Naive thymus-derived CD4-positive, alpha-beta T cell (primary cell): ENCODE measurements around the gene ELL3. TPM values are rescaled to one million over a fixed set of nuclear protein-coding genes. Genes with fewer than 3 reads are reported as not detected.
A peak's percentile ranks its signal among the peaks of the same experiment; 100 is the strongest.
"Not testable (repeated sequence)": the region's sequence is repeated elsewhere in the genome, so short reads cannot be mapped to it uniquely, and the experiment has no call there.

Source experiments
- ATAC-seq: fragments of 150-1000 bp; cut with Tn5 transposase; 2 replicates; pipeline ENCODE4 v1.10.0; 2021; ENCODE audit warnings: mild to moderate bottlenecking, moderate library complexity
- CTCF ChIA-PET: fragments of 350-600 bp; sonication (Branson Sonifier 250); formaldehyde crosslinking; loops from one replicate; lab custom pipeline; 2021; ENCODE audit warnings: antibody characterized with exemption; lab: Charles Lee
- POLR2A ChIA-PET: fragments of 350-600 bp; sonication (Branson Sonifier 250); formaldehyde crosslinking; loops from one replicate; lab custom pipeline; 2021; ENCODE audit warnings: antibody characterized with exemption, inconsistent platforms; lab: Charles Lee
- DNase-seq, 9 donors: peaks; one replicate each; pipeline versions ENCODE4 v3.0.0 to v3.0.0-alpha.2; 2020 to 2022; ENCODE audit warnings: mixed read lengths in 1 of 9
- H3K27ac ChIP-seq: one replicate; pipeline ENCODE4 v1.7.0; 2013; ENCODE audit warnings: mild to moderate bottlenecking, low read depth, low read length, moderate library complexity
- H3K27me3 ChIP-seq, 2 donors: one replicate each; pipeline ENCODE4 v1.7.0; 2013; ENCODE audit warnings: low read length in 2 of 2, mild to moderate bottlenecking in 2 of 2, moderate library complexity in 2 of 2; ENCODE audit not compliant: control insufficient read depth in 2 of 2, insufficient read depth in 2 of 2
- H3K36me3 ChIP-seq, 3 experiments: 1 replicate in 2 of 3; 2 replicates in 1 of 3; pipeline ENCODE4 v1.7.0; 2013; ENCODE audit warnings: low read length in 3 of 3, mild to moderate bottlenecking in 3 of 3, moderate library complexity in 1 of 3; ENCODE audit not compliant: insufficient read depth in 3 of 3, control insufficient read depth in 2 of 3
- H3K4me1 ChIP-seq, 2 donors: one replicate each; pipeline ENCODE4 v1.7.0; 2013; ENCODE audit warnings: low read length in 2 of 2, mild to moderate bottlenecking in 2 of 2, moderate library complexity in 1 of 2; ENCODE audit not compliant: control insufficient read depth in 2 of 2, insufficient read depth in 2 of 2
- H3K4me3 ChIP-seq: 2 replicates; pipeline ENCODE4 v1.7.0; 2013; ENCODE audit warnings: mild to moderate bottlenecking, low read length
- H3K9me3 ChIP-seq, 3 experiments: 1 replicate in 2 of 3; 2 replicates in 1 of 3; pipeline ENCODE4 v1.7.0; 2013; ENCODE audit warnings: low read length in 3 of 3; ENCODE audit not compliant: control insufficient read depth in 2 of 3
- H3K27ac Mint-ChIP-seq, 9 donors: one replicate each; pipeline ENCODE4 v1.8.0; 2020 to 2022; ENCODE audit warnings: mixed read lengths in 9 of 9, mild to moderate bottlenecking in 8 of 9, moderate library complexity in 5 of 9, inconsistent platforms in 2 of 9
- H3K27me3 Mint-ChIP-seq, 5 donors: one replicate each; pipeline ENCODE4 v1.8.0; 2021 to 2022; ENCODE audit warnings: mixed read lengths in 5 of 5, mild to moderate bottlenecking in 1 of 5
- H3K36me3 Mint-ChIP-seq, 5 donors: one replicate each; pipeline ENCODE4 v1.8.0; 2020 to 2022; ENCODE audit warnings: mixed read lengths in 5 of 5, mild to moderate bottlenecking in 3 of 5, inconsistent platforms in 1 of 5
- H3K4me1 Mint-ChIP-seq, 7 donors: one replicate each; pipeline ENCODE4 v1.8.0; 2020 to 2022; ENCODE audit warnings: mixed read lengths in 7 of 7, mild to moderate bottlenecking in 3 of 7, inconsistent platforms in 1 of 7
- H3K4me3 Mint-ChIP-seq, 10 donors: one replicate each; pipeline ENCODE4 v1.8.0; 2020 to 2022; ENCODE audit warnings: mild to moderate bottlenecking in 10 of 10, mixed read lengths in 10 of 10, moderate library complexity in 6 of 10, inconsistent platforms in 2 of 10
- H3K9me3 Mint-ChIP-seq, 11 donors: one replicate each; pipeline ENCODE4 v1.8.0; 2020 to 2022; ENCODE audit warnings: mixed read lengths in 11 of 11, mild to moderate bottlenecking in 4 of 11, inconsistent platforms in 1 of 11, moderate library complexity in 1 of 11
- intact Hi-C, 2 donors: fragments of 100-400 bp; cut with micrococcal nuclease; formaldehyde crosslinking; loops; one replicate each; pipeline ENCODE4 v1.15.1; 2023
- polyA plus RNA-seq, 2 donors: library from polyadenylated mRNA; unstranded; fragments of 300-500 nt; fragmentation: Illumina TruSeq; gene quantifications; one replicate each; pipeline ENCODE4 v1.2.3, GENCODE V29; 2021
- total RNA-seq, 6 experiments: library from RNA in 5 of 6; stranded (reverse) in 5 of 6; gene quantifications; 1 replicate in 5 of 6; 2 replicates in 1 of 6; pipeline ENCODE4 v1.2.3 and lab custom pipeline; 2021 to 2026

Gene ELL3
- total and polyA plus RNA-seq, 7 experiments from 2014 or later = 1.8 to 4.9 (median 2.0) TPM

DNA sequence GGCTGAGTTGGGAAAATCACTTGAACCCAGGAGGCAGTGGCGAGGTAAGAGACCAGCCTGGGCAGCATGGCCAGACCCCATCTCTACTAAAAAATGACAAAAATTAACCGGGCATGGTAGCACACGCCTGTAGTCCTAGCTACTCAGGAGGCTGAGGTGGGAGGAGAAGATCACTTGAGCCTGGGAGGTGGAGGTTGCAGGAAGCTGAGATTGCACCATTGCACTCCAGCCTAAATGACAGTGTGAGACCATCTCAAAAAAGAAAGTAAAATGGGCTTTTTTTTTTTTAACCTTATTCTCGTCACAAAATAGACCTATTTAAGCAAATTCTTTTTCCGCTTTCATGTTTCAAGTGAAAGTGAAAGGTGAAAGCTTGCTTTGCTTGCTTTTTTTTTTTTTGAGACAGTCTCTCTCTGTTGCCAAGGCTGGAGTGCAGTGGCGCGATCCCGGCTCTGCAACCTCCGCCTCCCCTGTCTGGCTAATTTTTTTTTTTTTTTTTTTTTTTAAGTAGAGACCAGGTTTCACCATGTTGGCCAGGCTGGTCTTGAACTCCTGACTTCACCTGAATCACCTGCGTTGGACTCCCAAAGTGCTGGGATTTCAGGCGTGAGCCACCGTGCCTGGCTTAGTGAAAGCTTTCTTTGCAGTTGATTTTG, 26.9 kb downstream of the ELL3 start:
- Histone ChIP-seq H3K27me3 (no peaks in the 10 kb centered on the region), H3K36me3 (peaks cover 0 to 29% (median 5%) of the 10 kb centered on the region in 3 experiments), H3K4me3 (peak overlapping the region; percentile 53), H3K9me3 (no peaks in the 10 kb centered on the region), H3K4me1 (peaks cover 30 to 43% of the 10 kb centered on the region in 2 donors), H3K27ac (peak overlapping the region; percentile 75)
- DNase-seq (peak in 8 of 9 donors; percentile 38 to 84 (median 77)), ATAC-seq (peak; percentile 59)
- Mint-ChIP-seq H3K36me3 (peaks cover 0 to 18% (median 3%) of the 10 kb centered on the region in 5 donors), H3K27ac (peak overlapping the region; percentile 77 to 92 (median 90)), H3K4me1 (peaks cover 37 to 66% (median 54%) of the 10 kb centered on the region in 7 donors), H3K9me3 (peaks cover 0 to 3% (median 0%) of the 10 kb centered on the region in 11 donors), H3K27me3 (no peaks in the 10 kb centered on the region), H3K4me3 (peak overlapping the region; percentile 75 to 97 (median 82))
- ChIA-PET POLR2A (interaction anchor here (0.6 to 1.8 kb wide), 9 partner anchors 22 to 1431 kb away, joined by 3 to 10 read pairs (median 6); partner anchors contain the start of genes ELL3 and SERF2), CTCF (interaction anchor here (0.6 kb wide), 1 partner anchor 801 kb away, joined by 8 read pairs; no protein-coding TSS in a partner anchor)
- intact Hi-C loops = loop anchor here (2.0 to 5.0 kb wide), 7 partner anchors 19 to 1478 kb away; partner anchors contain the start of genes ELL3 (in 1 of the 2), GANC (in 1 of the 2), HYPK (in 1 of the 2) and SERF2 (in 1 of the 2)

DNA sequence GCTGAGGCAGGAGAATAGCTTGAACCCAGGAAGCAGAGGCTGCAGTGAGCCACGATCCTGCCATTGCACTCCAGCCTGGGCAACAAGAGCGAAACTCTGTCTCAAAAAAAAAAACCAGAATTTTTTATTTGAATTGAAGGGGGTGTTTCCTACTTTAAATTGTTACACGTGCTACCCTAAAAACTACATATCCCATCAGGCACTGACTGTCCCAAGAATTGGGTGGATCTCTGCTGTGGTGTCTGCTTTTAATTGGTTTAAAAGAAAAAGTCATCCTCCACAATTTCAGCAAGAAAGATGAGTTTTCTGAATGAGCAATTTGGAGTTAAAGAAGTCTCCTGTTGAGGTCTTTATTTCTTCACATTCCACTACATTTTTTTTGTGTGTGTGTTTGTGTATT, 28.4 kb downstream of the ELL3 start:
- Mint-ChIP-seq H3K9me3 (peaks cover 0 to 3% (median 0%) of the 10 kb centered on the region in 11 donors), H3K27ac (peak overlapping the region in 8 of 9 donors; percentile 36 to 97 (median 91)), H3K4me1 (peaks cover 37 to 62% (median 51%) of the 10 kb centered on the region in 7 donors), H3K4me3 (peak overlapping the region; percentile 78 to 98 (median 96)), H3K27me3 (no peaks in the 10 kb centered on the region), H3K36me3 (peaks cover 0 to 18% (median 3%) of the 10 kb centered on the region in 5 donors)
- Histone ChIP-seq H3K27me3 (no peaks in the 10 kb centered on the region), H3K4me1 (peaks cover 30 to 43% of the 10 kb centered on the region in 2 donors), H3K36me3 (peaks cover 0 to 15% (median 0%) of the 10 kb centered on the region in 3 experiments), H3K9me3 (no peaks in the 10 kb centered on the region), H3K4me3 (peak overlapping the region; percentile 34), H3K27ac (peak overlapping the region; percentile 92)
- CTCF ChIA-PET = no interaction called here
- DNase-seq = peak in 7 of 9 donors; percentile 26 to 69 (median 49)
- peak; percentile 25 for ATAC-seq
- POLR2A ChIA-PET = interaction anchor here (1.1 to 1.8 kb wide), 2 partner anchors 44 to 76 kb away, joined by 4 to 9 read pairs; partner anchors contain the start of genes MFAP1 and SERF2
- intact Hi-C loops = loop anchor here (2.0 to 5.0 kb wide), 7 partner anchors 20 to 1476 kb away; partner anchors contain the start of genes ELL3 (in 1 of the 2), GANC (in 1 of the 2), HYPK (in 1 of the 2) and SERF2 (in 1 of the 2)

DNA sequence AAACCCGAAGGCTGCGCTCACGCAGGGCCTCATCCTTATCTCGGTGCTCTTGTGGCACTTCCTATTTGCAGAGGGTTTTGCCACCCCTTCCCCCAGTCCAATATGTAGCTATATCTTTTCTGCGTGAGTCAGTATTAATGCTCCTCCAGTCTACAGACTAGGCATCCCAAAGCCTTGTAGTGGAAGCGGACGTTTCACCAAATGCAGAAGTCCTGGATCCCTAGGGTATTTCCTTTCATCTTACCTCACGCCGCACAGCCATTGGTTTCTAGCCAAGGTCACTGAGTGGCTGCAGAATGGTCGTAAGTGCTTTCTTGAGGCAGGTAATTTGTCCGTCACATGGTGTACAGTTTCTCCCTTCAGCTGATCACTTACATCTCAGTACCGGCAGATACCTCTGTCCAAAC, 29.9 kb downstream of the ELL3 start:
- Histone ChIP-seq H3K27ac (peak overlapping the region; percentile 92), H3K36me3 (peaks cover 0 to 13% (median 0%) of the 10 kb centered on the region in 3 experiments), H3K4me1 (peaks cover 25 to 41% of the 10 kb centered on the region in 2 donors), H3K4me3 (peak overlapping the region; percentile 89)
- POLR2A ChIA-PET = interaction anchor here (0.7 to 2.8 kb wide), 4 partner anchors 9 to 53 kb away, joined by 4 to 11 read pairs (median 10); partner anchors contain the start of genes ELL3, HYPK, SERF2 and SERINC4
- peak; percentile 58 for ATAC-seq
- peak in 1 of 9 donors; percentile 22 for DNase-seq
- Mint-ChIP-seq H3K36me3 (peaks cover 0 to 15% (median 3%) of the 10 kb centered on the region in 5 donors), H3K4me3 (peak overlapping the region; percentile 92 to 98 (median 96)), H3K27ac (peak overlapping the region; percentile 93 to 98 (median 96)), H3K4me1 (peaks cover 24 to 50% (median 39%) of the 10 kb centered on the region in 7 donors)
- H3K9me3 ChIP-seq, CTCF ChIA-PET, H3K9me3 Mint-ChIP-seq, H3K27me3 Mint-ChIP-seq, H3K27me3 ChIP-seq: not testable (repeated sequence)
- intact Hi-C loops = loop anchor here (1.0 to 5.0 kb wide), 14 partner anchors 22 to 1475 kb away; partner anchors contain the start of genes MFAP1 (in 2 of the 2), SERF2 (in 2 of the 2), CTDSPL2 (in 1 of the 2) and EIF3J (in 1 of the 2)

DNA sequence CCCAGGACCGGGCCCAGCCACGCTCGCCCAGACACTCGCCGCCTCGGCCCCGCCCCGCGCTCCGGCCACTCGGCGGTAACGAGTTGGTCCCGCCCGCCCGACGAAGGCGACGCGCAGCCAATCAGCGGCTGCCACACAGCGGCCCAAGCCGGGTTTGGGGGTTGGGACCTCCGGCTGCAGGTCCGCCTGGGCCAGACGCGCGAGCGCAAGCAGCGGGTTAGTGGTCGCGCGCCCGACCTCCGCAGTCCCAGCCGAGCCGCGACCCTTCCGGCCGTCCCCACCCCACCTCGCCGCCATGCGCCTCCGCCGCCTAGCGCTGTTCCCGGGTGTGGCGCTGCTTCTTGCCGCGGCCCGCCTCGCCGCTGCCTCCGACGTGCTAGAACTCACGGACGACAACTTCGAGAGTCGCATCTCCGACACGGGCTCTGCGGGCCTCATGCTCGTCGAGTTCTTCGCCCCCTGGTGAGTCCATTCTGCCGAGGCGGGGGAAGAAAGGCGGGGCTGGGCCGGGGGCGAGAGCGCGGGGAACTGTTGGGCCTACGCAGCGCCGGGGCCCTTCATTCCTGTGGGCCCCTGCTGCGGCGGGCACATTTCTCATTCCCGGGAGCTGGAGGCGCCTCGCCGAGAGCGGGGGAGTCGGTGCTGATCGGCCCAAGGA, 30.4 kb downstream of the ELL3 start, which contains the start of gene PDIA3:
Gene PDIA3, plus strand, starts transcription at position 194 of the 658 bp plus-strand sequence. Its CDS starts 102 bp downstream, at position 296.
- not testable (repeated sequence) for H3K27me3 Mint-ChIP-seq
- peaks cover 0 to 13% (median 3%) of the 10 kb centered on the region in 5 donors for H3K36me3 Mint-ChIP-seq

DNA sequence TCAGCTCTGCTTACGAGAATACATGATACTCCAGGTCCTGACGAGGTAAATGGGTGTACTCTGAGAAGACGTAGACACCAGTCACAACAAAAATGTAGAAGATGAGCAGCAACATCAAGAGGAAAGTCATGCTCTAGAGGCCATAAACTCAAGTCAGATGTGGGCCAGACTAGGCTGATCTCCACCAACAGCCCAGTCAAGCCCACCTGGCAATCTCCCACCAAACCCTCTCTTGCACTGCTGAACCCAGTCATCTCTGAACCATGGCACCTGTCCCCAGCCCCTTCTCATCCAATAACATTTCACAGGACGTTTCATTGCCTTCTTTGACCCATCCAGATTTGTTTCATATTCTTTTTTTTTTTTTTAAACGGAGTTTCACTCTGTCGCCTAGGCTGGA, 41.4 kb downstream of the ELL3 start:
- no peaks in the 10 kb centered on the region for H3K27me3 ChIP-seq
- DNase-seq (no peak), ATAC-seq (no peak)
- Mint-ChIP-seq H3K27me3 (peaks cover 0 to 13% (median 4%) of the 10 kb centered on the region in 5 donors), H3K4me3 (no peak overlapping the region), H3K4me1 (peaks cover 0 to 8% (median 0%) of the 10 kb centered on the region in 7 donors), H3K36me3 (peaks cover 0 to 13% (median 6%) of the 10 kb centered on the region in 5 donors), H3K27ac (peak overlapping the region in 1 of 9 donors; percentile 14), H3K9me3 (peaks cover 0 to 3% (median 0%) of the 10 kb centered on the region in 11 donors)
- no peak overlapping the region for H3K27ac ChIP-seq
- ChIA-PET POLR2A (no interaction called here), CTCF (no interaction called here)
- H3K9me3 ChIP-seq = no peaks in the 10 kb centered on the region
- no peaks in the 10 kb centered on the region for H3K36me3 ChIP-seq
- intact Hi-C loops = no loop called here
- no peaks in the 10 kb centered on the region for H3K4me1 ChIP-seq
- no peak overlapping the region for H3K4me3 ChIP-seq

More for the DNA sequence above, 30.4 kb downstream of the ELL3 start, which contains the start of gene PDIA3:
- CTCF ChIA-PET, H3K9me3 Mint-ChIP-seq, H3K9me3 ChIP-seq, H3K27me3 ChIP-seq: not testable (repeated sequence)
- Histone ChIP-seq H3K36me3 (peaks cover 0 to 12% (median 0%) of the 10 kb centered on the region in 3 experiments), H3K27ac (peak within 1 kb of the TSS; percentile 92), H3K4me3 (peak within 1 kb of the TSS; percentile 89), H3K4me1 (peaks cover 20 to 36% of the 10 kb centered on the region in 2 donors)
- H3K4me1 Mint-ChIP-seq = peaks cover 19 to 45% (median 35%) of the 10 kb centered on the region in 7 donors
- intact Hi-C loops = loop anchor here (1.0 to 5.0 kb wide), 13 partner anchors 31 to 1474 kb away; partner anchors contain the start of genes MFAP1 (in 2 of the 2), SERF2 (in 2 of the 2), CTDSPL2 (in 1 of the 2) and EIF3J (in 1 of the 2)
- peak; percentile 87 for ATAC-seq
- POLR2A ChIA-PET = interaction anchor here (0.7 to 2.8 kb wide), 6 partner anchors 10 to 54 kb away, joined by 3 to 11 read pairs (median 6); partner anchors contain the start of genes ELL3, HYPK, SERF2 and SERINC4
- peak within 1 kb of the TSS; percentile 92 to 98 (median 96) for H3K4me3 Mint-ChIP-seq
- DNase-seq = peak; percentile 79 to 94 (median 82)
- H3K27ac Mint-ChIP-seq = peak within 1 kb of the TSS; percentile 93 to 98 (median 96)
